Measurements from ENCODE around the gene CNTNAP3.
"Not testable (repeated sequence)": the region's sequence is repeated elsewhere in the genome, so short reads cannot be mapped to it uniquely, and the experiment has no call there.

CNTNAP3 gene

DNA sequence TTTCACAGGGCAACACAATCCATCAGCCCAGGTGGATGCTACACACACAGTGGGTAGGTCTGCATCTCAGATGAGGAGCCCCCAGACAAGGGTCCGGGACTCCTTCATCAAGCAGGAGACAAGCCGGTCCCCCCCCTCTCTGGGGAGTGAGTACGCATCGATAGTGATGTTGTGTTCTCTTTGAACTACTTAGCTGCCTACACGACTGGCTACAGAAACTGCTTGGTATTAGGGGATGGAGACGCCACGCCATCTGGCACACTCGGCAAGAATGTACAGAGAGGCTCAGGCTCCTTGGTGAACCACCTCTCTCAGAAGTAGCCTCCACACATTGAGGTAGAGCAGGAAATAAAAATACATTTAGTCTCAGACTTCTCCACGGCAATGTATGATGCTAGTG lies 179.8 kb downstream of the CNTNAP3 start:
- DNase-seq (ENCODE audit: low read depth in 2 of 2) = no peak
- no peak overlapping the region for H3K4me3 ChIP-seq (replicated peaks in 1 of 2; ENCODE audit: low read depth in 2 of 2, low read length in 2 of 2)
- TF ChIP-seq, protein P1, sequence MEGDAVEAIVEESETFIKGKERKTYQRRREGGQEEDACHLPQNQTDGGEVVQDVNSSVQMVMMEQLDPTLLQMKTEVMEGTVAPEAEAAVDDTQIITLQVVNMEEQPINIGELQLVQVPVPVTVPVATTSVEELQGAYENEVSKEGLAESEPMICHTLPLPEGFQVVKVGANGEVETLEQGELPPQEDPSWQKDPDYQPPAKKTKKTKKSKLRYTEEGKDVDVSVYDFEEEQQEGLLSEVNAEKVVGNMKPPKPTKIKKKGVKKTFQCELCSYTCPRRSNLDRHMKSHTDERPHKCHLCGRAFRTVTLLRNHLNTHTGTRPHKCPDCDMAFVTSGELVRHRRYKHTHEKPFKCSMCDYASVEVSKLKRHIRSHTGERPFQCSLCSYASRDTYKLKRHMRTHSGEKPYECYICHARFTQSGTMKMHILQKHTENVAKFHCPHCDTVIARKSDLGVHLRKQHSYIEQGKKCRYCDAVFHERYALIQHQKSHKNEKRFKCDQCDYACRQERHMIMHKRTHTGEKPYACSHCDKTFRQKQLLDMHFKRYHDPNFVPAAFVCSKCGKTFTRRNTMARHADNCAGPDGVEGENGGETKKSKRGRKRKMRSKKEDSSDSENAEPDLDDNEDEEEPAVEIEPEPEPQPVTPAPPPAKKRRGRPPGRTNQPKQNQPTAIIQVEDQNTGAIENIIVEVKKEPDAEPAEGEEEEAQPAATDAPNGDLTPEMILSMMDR (IDR thresholded peaks at IDR 0.05; ENCODE audit: low read depth, low read length) = no peak

DNA sequence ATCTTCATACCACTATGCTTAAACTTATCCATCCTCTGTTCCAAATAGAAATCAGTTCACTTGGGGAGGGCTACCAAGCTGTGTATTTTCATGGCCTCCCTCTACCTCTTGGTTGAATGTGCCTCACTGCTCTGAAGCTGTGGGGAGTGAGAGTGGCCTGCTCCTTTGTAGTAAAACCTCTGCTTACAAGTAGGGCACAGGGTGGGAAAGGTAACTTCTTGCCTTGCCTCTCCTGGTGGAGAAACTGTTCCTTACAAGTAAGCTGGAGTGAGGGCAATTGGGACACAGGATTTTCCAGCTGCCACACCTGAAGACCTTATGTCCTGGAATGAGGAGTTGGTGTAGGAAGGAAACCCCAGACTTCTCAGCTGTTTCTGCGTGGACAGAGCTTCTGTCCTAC lies 190.8 kb downstream of the CNTNAP3 start:
- H3K4me3 ChIP-seq (replicated peaks in 1 of 2; ENCODE audit: low read depth in 2 of 2, low read length in 2 of 2); DNase-seq (ENCODE audit: low read depth in 2 of 2): not testable (repeated sequence)

DNA sequence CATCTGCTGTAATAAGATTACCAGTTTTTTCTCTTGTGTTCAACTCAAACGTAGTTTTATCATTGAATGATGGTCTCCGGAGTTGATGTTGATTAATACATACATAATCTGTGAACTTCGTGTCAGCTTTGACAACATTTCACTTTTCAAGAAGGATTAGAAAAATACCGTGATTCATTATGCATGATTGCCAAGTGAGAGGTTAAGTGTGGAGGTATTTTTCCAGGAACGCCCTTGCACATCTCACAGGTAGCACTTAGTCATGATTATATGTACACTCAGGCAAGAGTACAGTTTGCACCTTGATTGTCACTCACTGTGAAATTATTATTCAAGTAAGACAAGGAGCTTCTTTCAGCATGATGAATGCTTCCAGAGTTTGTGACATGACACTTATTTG lies 202.7 kb downstream of the CNTNAP3 start:
- H3K4me3 ChIP-seq (replicated peaks in 1 of 2; ENCODE audit: low read depth in 2 of 2, low read length in 2 of 2); DNase-seq (ENCODE audit: low read depth in 2 of 2): not testable (repeated sequence)

DNA sequence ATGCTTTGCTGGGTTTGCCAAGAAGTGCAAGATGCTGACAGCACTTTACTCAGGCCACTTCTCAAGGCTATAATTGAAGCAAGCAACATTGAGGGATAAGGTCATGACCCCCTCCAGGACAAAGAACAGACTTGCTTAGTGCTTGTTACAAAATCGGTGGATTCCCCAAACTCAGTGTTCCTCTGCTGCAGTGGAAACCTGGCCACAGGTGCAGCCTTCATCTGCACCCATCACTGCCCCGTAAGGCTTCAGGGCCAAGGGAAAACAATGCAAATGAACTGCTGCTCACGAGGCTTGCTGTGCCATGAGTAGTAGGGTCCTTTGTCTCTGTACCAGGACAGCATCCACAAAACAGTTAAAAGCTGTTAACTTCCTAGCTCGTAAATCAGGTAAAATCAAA lies 205.4 kb downstream of the CNTNAP3 start:
- not testable (repeated sequence) for H3K4me3 ChIP-seq (replicated peaks in 1 of 2; ENCODE audit: low read depth in 2 of 2, low read length in 2 of 2); DNase-seq (ENCODE audit: low read depth in 2 of 2)

DNA sequence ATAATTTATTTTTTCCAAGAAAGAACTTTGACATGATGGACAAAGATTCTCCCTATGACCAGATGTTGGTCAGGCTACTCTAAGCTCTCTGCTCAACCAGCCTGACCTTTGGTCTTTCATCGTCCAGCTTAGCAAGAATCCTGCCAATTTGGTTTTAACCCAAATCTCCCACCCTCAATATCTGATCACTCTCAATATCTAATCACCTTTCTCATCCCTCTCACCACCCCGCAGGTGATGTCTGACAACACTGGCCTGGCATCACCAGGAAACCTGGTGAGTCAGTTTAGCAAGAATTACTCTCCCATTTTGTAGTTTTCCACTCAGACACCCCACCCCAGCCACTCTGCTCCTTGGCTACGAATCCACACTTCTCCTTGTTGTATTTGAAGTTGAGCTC lies 207.9 kb downstream of the CNTNAP3 start:
- DNase-seq (ENCODE audit: low read depth in 2 of 2); H3K4me3 ChIP-seq (replicated peaks in 1 of 2; ENCODE audit: low read depth in 2 of 2, low read length in 2 of 2): not testable (repeated sequence)

DNA sequence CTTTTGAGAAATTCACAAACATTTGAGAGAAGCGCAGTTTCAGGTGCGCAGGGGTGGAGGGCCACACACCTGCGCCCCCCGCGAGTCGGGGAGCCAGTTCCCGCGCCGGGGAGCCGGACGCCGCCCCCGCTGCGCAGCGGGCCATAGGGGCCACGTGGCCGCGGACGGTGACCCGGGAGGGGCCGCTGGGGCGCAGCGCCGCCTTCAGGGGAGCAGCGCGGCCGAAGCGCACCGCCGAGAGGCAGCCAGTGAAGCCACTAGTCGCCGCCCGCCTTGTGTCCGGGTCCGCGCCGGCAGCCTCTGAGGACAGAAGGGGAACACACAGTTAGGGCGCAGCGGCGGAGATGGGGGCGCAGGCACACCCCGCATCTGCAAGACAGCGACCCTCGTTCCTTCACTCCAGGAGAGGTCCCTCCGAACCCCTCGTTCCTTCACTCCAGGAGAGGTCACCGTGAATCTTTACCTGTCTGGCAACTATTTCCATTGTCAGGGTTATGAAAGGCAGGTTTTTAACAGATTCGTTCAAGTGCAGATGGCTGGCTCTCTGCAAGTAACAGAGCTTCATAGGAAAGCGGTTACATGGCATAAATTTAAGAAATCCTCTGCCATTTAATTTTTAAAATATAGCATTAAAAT lies 209.2 kb downstream of the CNTNAP3 start:
- H3K4me3 ChIP-seq (replicated peaks in 1 of 2; ENCODE audit: low read depth in 2 of 2, low read length in 2 of 2) = peak overlapping the region; percentile 10 to 19
- peak in 1 of 2 donors; percentile 27 for DNase-seq (ENCODE audit: low read depth in 2 of 2)

DNA sequence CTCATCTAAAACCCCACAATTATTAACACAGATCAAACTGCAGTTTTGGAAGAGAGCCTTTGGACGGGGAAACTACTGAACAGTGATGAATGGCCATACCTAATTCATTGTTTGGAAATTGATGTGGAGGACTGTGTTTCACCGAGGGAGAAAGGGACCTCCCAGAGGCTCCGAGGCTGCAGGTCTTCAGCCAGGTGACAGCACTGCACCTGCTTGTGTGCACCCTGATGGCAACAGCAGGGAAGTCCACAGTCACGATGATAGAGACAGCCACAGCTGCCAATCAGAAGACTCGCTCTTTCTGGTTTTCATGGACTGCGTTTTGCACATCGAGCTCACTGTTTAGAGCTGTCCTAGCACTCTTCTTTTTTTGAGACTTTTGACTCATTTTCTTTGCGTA lies 214.4 kb downstream of the CNTNAP3 start:
- not testable (repeated sequence) for DNase-seq (ENCODE audit: low read depth in 2 of 2); H3K4me3 ChIP-seq (replicated peaks in 1 of 2; ENCODE audit: low read depth in 2 of 2, low read length in 2 of 2)

DNA sequence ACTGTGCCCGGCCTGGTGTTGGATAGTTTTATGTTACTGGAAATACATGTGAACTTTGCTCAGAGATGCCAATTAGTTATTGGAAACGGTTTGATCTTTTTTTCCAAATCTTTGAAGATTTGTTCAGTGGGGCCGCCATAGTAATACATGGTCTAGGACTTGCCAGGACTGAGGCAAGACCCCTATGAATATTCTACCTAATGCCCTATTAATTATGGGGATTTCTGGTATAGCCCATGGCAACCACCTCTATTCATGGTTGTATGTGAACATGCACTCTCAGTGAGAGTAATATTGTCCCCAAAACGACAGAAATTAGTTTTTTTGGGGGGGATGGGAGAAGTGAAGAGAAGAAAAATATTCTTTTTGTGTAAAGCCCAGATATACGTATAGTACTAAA lies 220.3 kb downstream of the CNTNAP3 start:
- H3K4me3 ChIP-seq (replicated peaks in 1 of 2; ENCODE audit: low read depth in 2 of 2, low read length in 2 of 2); DNase-seq (ENCODE audit: low read depth in 2 of 2): not testable (repeated sequence)

DNA sequence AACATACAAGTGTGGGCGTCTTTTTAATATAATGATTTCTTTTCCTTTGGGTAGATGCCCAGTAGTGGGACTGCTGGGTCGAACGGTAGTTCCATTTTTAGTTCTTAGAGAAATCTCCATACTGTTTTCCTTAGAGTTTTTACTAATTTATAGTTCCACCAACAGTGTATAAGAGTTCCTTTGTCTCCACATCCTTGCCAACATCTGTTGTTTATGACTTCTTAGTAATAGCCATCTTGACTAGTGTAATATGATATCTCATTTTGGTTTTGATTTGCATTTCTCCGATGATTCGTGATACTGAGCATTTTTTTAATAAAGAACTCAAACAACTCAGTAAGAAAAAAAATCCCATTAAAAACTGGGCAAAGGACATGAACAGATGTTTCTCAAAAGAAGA lies 225.0 kb downstream of the CNTNAP3 start:
- not testable (repeated sequence) for H3K4me3 ChIP-seq (replicated peaks in 1 of 2; ENCODE audit: low read depth in 2 of 2, low read length in 2 of 2); DNase-seq (ENCODE audit: low read depth in 2 of 2)

DNA sequence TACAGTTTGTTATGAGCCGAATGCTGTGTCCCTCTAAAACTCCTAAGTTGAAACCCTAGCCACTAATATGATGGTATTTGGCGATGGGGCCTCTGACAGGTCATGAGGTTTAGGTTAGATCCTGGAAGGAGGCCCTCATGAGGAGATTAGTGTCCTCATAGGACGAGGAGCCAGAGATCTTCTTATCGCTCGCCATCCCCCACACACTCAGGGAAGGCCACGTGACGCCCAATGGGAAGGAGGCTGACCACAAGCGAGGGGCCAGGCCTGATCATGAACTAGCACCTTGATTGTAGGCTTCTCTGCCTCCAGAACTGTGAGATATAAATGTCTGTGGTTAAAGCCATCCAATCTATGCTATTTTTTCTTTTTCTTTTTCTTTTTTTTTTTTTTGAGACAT lies 233.5 kb downstream of the CNTNAP3 start:
- not testable (repeated sequence) for DNase-seq (ENCODE audit: low read depth in 2 of 2); H3K4me3 ChIP-seq (replicated peaks in 1 of 2; ENCODE audit: low read depth in 2 of 2, low read length in 2 of 2)

DNA sequence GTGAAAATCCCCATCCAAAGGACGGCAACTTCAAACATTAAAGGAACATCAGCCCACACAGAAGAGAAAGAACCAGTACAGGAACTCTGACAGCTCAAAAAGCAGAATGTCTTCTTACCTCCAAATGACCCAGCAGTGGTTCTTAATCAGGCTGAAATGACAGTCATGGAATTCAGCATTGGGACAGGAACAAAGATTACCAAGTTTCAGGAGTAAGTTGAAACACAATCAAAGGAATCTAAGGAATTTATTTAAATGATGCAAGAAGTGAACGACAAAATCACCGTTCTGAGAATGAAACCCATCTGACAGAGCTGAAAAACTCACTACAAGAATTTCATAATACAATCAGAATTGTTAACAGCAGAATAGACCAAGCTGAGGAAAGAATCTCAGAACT lies 241.1 kb downstream of the CNTNAP3 start:
- H3K4me3 ChIP-seq (replicated peaks in 1 of 2; ENCODE audit: low read depth in 2 of 2, low read length in 2 of 2) = not testable (repeated sequence)
- DNase-seq (ENCODE audit: low read depth in 2 of 2) = peak; percentile 3 to 42

DNA sequence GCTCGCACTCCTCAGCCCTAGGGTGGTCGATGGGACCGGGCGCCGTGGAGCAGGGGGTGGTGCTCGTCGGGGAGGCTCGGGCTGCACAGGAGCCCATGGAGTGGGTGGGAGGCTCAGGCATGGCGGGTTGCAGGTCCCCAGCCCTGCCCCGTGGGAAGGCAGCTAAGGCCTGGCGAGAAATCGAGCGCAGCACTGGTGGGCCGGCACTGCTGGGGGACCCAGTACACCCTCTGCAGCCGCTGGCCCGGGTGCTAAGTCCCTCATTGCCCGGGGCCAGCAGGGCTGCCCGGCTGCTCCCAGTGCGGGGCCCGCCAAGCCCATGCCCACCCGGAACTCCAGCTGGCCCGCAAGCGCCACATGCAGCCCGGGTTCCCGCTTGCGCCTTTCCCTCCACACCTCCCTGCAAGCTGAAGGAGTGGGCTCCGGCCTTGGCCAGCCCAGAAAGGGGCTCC lies 245.6 kb downstream of the CNTNAP3 start:
- not testable (repeated sequence) for H3K4me3 ChIP-seq (replicated peaks in 1 of 2; ENCODE audit: low read depth in 2 of 2, low read length in 2 of 2); DNase-seq (ENCODE audit: low read depth in 2 of 2)

DNA sequence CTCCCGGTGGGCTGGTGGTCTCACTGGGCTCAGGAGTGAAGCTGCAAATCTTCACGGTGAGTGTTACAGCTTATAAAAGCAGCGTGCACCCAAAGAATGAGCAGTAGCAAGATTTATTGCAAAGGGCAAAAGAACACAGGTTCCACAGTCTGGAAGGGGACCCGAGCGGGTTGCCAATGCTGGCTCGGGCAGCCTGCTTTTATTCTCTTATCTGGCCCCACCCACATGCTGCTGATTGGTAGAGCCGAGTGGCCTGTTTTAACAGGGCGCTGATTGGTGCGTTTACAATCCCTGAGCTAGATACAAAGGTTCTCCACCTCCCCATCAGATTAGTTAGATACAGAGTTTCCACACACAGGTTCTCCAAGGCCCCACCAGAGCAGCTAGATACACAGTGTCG lies 246.2 kb downstream of the CNTNAP3 start:
- DNase-seq (ENCODE audit: low read depth in 2 of 2) = not testable (repeated sequence)

DNA sequence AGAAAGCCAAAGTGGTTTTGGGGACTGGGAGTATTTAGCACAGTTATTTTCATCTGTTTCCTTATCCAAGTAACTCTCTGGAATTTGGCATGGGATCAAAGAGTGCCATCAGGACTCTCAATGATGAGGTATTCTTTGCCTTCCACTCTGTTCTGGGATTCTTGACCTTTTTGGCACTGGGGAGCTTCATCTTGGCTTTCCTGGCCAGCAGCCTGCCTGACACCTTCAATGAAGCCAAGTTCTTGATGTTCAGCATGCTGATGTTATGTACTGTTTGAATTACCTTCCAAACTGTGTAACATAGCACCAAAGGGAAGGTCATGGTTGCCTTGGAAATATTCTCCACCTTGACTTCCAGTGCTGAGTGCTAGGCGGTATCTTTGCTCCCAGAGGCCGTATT lies 248.8 kb downstream of the CNTNAP3 start:
- peak in 1 of 2 donors; percentile 10 for DNase-seq (ENCODE audit: low read depth in 2 of 2)
- not testable (repeated sequence) for H3K4me3 ChIP-seq (replicated peaks in 1 of 2; ENCODE audit: low read depth in 2 of 2, low read length in 2 of 2)

More for the DNA sequence above, 246.2 kb downstream of the CNTNAP3 start:
- H3K4me3 ChIP-seq (replicated peaks in 1 of 2; ENCODE audit: low read depth in 2 of 2, low read length in 2 of 2) = not testable (repeated sequence)

DNA sequence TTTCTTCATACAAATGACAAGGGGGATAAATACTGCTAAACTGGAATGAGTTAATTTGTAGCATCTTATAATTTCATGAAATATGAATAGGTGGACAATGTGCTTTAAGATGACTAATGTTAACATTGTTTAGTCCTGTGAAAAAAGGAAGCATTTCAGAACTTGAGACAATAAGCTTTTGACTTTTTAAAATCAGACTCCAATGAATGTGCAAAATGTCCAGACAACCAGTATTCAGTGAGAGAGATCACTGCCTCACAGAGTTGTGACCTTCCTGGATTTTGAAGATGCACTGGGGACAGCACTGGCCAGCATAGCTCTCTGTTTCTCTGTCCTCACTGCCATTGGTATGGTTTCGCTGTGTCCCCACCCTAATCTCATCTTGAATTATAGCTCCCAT lies 249.7 kb downstream of the CNTNAP3 start:
- DNase-seq (ENCODE audit: low read depth in 2 of 2); H3K4me3 ChIP-seq (replicated peaks in 1 of 2; ENCODE audit: low read depth in 2 of 2, low read length in 2 of 2): not testable (repeated sequence)

DNA sequence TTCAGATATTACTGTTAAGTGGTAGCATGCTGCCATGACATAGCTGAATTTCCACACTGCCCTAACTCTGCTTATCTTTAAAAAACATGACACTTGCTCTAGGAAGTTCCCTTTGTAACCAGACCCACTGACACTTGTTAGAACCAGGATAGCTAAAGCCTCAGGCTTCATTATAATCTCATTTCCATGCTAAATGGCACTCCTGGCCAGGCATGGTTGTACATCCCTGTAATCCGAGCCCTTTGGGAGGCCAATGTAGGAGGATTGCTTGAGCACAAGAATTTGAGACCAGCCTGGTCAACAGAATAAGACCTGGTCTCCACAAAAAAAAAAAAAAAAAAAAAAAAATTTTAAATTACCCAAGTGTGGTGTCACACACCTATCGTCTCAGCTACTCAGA lies 254.1 kb downstream of the CNTNAP3 start:
- not testable (repeated sequence) for DNase-seq (ENCODE audit: low read depth in 2 of 2); H3K4me3 ChIP-seq (replicated peaks in 1 of 2; ENCODE audit: low read depth in 2 of 2, low read length in 2 of 2)

DNA sequence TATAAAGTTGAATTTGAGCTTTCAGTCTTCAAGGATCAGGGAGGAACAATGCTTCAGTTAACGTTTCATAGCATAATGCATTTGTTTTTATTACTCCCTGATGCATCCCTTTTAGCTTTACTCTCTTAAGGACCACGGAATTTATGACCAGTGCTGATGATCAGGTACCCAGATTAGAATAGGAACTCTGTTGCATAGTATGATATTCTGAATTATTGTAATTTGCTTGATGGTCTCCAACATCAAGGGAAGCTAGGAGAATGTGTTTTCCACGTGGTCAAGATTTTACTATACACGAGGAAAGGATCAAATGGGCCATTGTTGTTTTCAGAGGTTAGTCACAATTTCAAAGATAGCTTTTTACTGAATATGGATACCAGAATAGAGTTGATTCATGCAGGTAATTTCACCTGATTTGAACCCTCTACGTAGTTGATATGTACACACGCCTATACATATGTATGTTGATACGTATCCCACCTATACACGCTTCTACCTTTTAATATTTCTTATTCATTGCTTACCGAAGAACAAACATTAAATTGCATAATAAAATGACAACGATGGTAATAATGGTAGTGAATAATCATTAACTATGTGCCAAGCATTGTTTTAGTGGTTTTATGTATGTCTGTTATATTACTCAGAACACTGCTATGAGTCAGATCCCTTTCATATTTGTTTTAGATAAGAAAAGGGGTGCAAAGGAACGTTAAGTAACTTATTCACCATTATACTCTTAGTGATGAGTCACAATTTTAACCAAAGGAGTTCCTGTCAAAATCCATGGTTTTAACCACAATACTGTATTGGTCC lies 257.6 kb downstream of the CNTNAP3 start:
- peak; percentile 59 to 91 for DNase-seq (ENCODE audit: low read depth in 2 of 2)
- H3K4me3 ChIP-seq (replicated peaks in 1 of 2; ENCODE audit: low read depth in 2 of 2, low read length in 2 of 2) = not testable (repeated sequence)

DNA sequence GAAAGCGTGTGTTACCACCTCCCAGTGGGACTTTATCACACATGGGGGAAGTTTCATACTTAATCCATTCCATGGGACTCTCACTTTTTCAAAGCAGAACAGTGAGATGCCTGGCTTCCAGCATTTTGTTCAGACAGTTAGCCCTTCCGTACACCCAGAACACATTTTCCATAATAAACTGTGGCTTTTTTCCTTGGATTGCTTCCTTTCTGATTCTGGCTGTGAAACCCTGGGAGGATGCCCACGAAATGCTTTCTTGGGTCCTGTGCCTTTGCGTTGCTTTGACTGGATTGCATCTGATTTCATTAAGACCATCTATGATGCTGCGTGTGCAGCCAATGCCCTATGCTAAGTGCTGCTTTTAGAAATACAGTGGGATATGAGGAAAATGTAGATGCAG lies 259.1 kb downstream of the CNTNAP3 start:
- H3K4me3 ChIP-seq (replicated peaks in 1 of 2; ENCODE audit: low read depth in 2 of 2, low read length in 2 of 2); DNase-seq (ENCODE audit: low read depth in 2 of 2): not testable (repeated sequence)

Measured in cardiac fibroblast (primary cell).